ENCODE measurements around the gene PI4KB.
A peak's percentile ranks its signal among the peaks of the same experiment; 100 is the strongest.

PI4KB gene

GRCh38 chr1:151315565-151316235 is 11.5 kb downstream of the PI4KB start:
- H3K9me3 Mint-ChIP-seq = no peaks in the 10 kb centered on the region
- no peak for DNase-seq
- H3K27ac Mint-ChIP-seq = peak overlapping the region; percentile 85
- H3K27me3 Mint-ChIP-seq (ENCODE audit: low read depth, poor library complexity) = peaks cover 2% of the 10 kb centered on the region
- no peak for TF ChIP-seq CTCF (IDR thresholded peaks at IDR 0.05)
- peaks cover 22% of the 10 kb centered on the region for H3K4me1 Mint-ChIP-seq
- peaks cover 59% of the 10 kb centered on the region for H3K36me3 Mint-ChIP-seq (ENCODE audit: low read depth)
- H3K4me3 Mint-ChIP-seq = no peak overlapping the region

GRCh38 chr1:151314137-151314875 is 12.9 kb downstream of the PI4KB start:
- Mint-ChIP-seq H3K36me3 (ENCODE audit: low read depth) (peaks cover 51% of the 10 kb centered on the region), H3K4me3 (no peak overlapping the region), H3K27ac (no peak overlapping the region), H3K4me1 (peaks cover 32% of the 10 kb centered on the region), H3K9me3 (no peaks in the 10 kb centered on the region), H3K27me3 (ENCODE audit: low read depth, poor library complexity) (no peaks in the 10 kb centered on the region)
- no peak for DNase-seq
- TF ChIP-seq CTCF (IDR thresholded peaks at IDR 0.05) = no peak

GRCh38 chr1:151313501-151313900 is 13.7 kb downstream of the PI4KB start:
- Mint-ChIP-seq H3K36me3 (ENCODE audit: low read depth) (peaks cover 49% of the 10 kb centered on the region), H3K4me3 (no peak overlapping the region), H3K4me1 (peaks cover 32% of the 10 kb centered on the region)

GRCh38 chr1:151312826-151313225 is 14.4 kb downstream of the PI4KB start:
- Mint-ChIP-seq H3K27ac (peak overlapping the region; percentile 61), H3K9me3 (no peaks in the 10 kb centered on the region), H3K4me3 (no peak overlapping the region), H3K27me3 (ENCODE audit: low read depth, poor library complexity) (no peaks in the 10 kb centered on the region), H3K36me3 (ENCODE audit: low read depth) (peaks cover 55% of the 10 kb centered on the region), H3K4me1 (peaks cover 32% of the 10 kb centered on the region)
- no peak for DNase-seq
- no peak for TF ChIP-seq CTCF (IDR thresholded peaks at IDR 0.05)

More at GRCh38 chr1:151313501-151313900, 13.7 kb downstream of the PI4KB start:
- no peaks in the 10 kb centered on the region for H3K9me3 Mint-ChIP-seq
- DNase-seq = no peak
- H3K27me3 Mint-ChIP-seq (ENCODE audit: low read depth, poor library complexity) = no peaks in the 10 kb centered on the region
- H3K27ac Mint-ChIP-seq = no peak overlapping the region
- no peak for TF ChIP-seq CTCF (IDR thresholded peaks at IDR 0.05)

GRCh38 chr1:151312411-151312810 is 14.8 kb downstream of the PI4KB start:
- no peak for DNase-seq
- no peak overlapping the region for H3K27ac Mint-ChIP-seq
- no peaks in the 10 kb centered on the region for H3K9me3 Mint-ChIP-seq
- TF ChIP-seq CTCF (IDR thresholded peaks at IDR 0.05) = no peak
- H3K4me1 Mint-ChIP-seq = peaks cover 32% of the 10 kb centered on the region
- no peaks in the 10 kb centered on the region for H3K27me3 Mint-ChIP-seq (ENCODE audit: low read depth, poor library complexity)
- H3K36me3 Mint-ChIP-seq (ENCODE audit: low read depth) = peaks cover 52% of the 10 kb centered on the region
- H3K4me3 Mint-ChIP-seq = no peak overlapping the region
